Activated CD8-positive, alpha-beta T cell treated with anti-CD3 and anti-CD28 coated beads for 36 hours (primary cell): ENCODE results near the gene NT5DC1. TPM values are rescaled to one million over a fixed set of nuclear protein-coding genes. Genes with fewer than 3 reads are reported as not detected.

Experiments used
- ATAC-seq: fragments of 200-7000 bp; cut with Tn5 transposase; one replicate; pipeline ENCODE4 v1.10.0; 2021; ENCODE audit warnings: mild to moderate bottlenecking, moderate library complexity
- CTCF ChIA-PET: fragments of 350-600 bp; sonication (Branson Sonifier 250); formaldehyde crosslinking; loops from one replicate; lab custom pipeline; 2021; ENCODE audit warnings: antibody characterized with exemption; lab: Charles Lee
- POLR2A ChIA-PET: fragments of 350-600 bp; sonication (Branson Sonifier 250); formaldehyde crosslinking; loops from one replicate; lab custom pipeline; 2021; ENCODE audit warnings: antibody characterized with exemption; lab: Charles Lee
- DNase-seq: peaks from one replicate; pipeline ENCODE4 v3.0.0-alpha.2; 2020
- H3K27ac Mint-ChIP-seq: one replicate; pipeline ENCODE4 v1.8.0; 2021; ENCODE audit warnings: mild to moderate bottlenecking, mixed read lengths
- H3K27me3 Mint-ChIP-seq: one replicate; pipeline ENCODE4 v1.8.0; 2021; ENCODE audit warnings: mixed read lengths
- H3K36me3 Mint-ChIP-seq: one replicate; pipeline ENCODE4 v1.8.0; 2021; ENCODE audit warnings: low read depth, mixed read lengths
- H3K4me1 Mint-ChIP-seq: one replicate; pipeline ENCODE4 v1.8.0; 2021; ENCODE audit warnings: low read depth, mixed read lengths
- H3K4me3 Mint-ChIP-seq: one replicate; pipeline ENCODE4 v1.8.0; 2021; ENCODE audit warnings: mild to moderate bottlenecking, moderate library complexity, mixed read lengths
- H3K9me3 Mint-ChIP-seq: one replicate; pipeline ENCODE4 v1.8.0; 2021; ENCODE audit warnings: mixed read lengths
- intact Hi-C: fragments of 100-400 bp; cut with micrococcal nuclease; formaldehyde crosslinking; loops from one replicate; pipeline ENCODE4 v1.10.0; 2022
- total RNA-seq, 2 experiments: library from RNA; stranded (reverse); gene quantifications; one replicate each; pipeline ENCODE4 v1.2.3, GENCODE V29; 2021
- TF ChIP-seq, protein P1 (sequence below): fragments of 200-600 bp; IDR thresholded peaks from one replicate; pipeline ENCODE4 v1.8.0; 2022; ENCODE audit warnings: antibody characterized with exemption, mild to moderate bottlenecking

Gene NT5DC1
- total RNA-seq, 2 experiments from 2014 or later, result 47.8 to 53.3 TPM

DNA sequence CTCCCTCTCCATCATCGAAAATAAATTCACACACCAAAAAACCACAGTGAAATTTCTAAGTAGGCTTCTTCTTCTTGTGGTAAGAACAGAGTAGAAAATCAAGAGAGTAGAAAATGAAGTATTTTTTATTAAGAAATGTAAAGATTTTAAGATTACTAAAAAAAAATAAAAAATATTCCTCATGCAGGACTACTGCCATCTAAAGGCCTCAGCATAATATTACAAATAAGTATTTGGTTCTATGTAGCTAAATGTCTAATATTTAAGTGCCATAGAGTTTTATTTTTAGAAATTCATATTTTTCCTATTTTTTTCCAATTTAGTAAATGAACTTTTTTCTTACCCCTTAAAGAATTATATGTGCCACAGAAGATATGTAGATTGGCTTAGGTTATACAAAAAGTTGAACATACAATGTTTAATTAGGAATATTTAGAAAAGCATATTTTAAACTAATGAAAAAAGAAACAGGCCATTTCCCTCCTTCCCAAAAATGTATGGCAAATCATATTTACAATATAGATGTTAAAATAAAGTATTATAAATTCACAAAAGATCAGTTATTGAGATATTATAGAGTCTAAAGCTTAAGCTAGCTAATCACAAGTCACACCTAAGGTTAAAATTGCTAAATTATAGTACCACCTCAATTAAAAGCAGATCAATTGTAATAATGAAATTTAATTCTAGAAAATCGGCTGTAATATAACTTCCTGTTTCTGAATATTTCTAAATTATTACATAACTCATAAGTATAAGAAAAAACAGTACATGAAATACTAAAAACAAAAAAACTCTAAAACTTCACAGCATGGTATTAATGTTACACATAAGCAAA is 3.5 kb upstream of the NT5DC1 start:
- DNase-seq, result no peak
- CTCF ChIA-PET, result interaction anchor here (0.6 to 3.6 kb wide), 10 partner anchors 9 to 382 kb away, joined by 3 to 24 read pairs (median 4); partner anchors contain the start of gene FRK

DNA sequence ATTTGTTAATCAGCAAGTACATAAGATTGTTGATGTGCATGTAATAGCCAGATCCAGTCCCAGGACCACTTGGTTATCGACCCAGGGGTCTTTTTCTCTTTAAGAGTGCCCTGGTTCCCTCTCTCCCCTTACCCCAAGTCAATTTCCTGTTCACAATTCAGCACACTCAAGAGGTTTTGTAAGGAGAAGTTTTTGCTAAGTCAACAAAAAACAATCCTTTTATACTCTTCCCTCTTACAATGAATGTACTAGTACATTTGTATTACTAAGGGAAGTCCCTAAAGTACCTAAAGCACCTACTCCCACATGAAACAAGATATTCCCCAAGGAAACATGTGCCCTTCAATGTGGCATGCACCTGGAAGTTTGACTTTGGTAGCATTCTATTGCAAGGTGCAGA is 1.6 kb upstream of the NT5DC1 start:
- no peaks in the 10 kb centered on the region for H3K27me3 Mint-ChIP-seq
- TF ChIP-seq, protein P1, sequence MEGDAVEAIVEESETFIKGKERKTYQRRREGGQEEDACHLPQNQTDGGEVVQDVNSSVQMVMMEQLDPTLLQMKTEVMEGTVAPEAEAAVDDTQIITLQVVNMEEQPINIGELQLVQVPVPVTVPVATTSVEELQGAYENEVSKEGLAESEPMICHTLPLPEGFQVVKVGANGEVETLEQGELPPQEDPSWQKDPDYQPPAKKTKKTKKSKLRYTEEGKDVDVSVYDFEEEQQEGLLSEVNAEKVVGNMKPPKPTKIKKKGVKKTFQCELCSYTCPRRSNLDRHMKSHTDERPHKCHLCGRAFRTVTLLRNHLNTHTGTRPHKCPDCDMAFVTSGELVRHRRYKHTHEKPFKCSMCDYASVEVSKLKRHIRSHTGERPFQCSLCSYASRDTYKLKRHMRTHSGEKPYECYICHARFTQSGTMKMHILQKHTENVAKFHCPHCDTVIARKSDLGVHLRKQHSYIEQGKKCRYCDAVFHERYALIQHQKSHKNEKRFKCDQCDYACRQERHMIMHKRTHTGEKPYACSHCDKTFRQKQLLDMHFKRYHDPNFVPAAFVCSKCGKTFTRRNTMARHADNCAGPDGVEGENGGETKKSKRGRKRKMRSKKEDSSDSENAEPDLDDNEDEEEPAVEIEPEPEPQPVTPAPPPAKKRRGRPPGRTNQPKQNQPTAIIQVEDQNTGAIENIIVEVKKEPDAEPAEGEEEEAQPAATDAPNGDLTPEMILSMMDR, result no peak
- ATAC-seq (no peak), DNase-seq (no peak)
- CTCF ChIA-PET, result interaction anchor here (1.0 to 3.6 kb wide), 2 partner anchors 13 to 87 kb away, joined by 3 to 24 read pairs; no protein-coding TSS in a partner anchor
- H3K27ac Mint-ChIP-seq, result no peak overlapping the region
- H3K4me3 Mint-ChIP-seq, result no peak overlapping the region
- H3K4me1 Mint-ChIP-seq, result peaks cover 29% of the 10 kb centered on the region
- H3K9me3 Mint-ChIP-seq, result peaks cover 12% of the 10 kb centered on the region
- POLR2A ChIA-PET, result no interaction called here
- H3K36me3 Mint-ChIP-seq, result peaks cover 20% of the 10 kb centered on the region
- intact Hi-C loops, result no loop called here

More for the DNA sequence above, 3.5 kb upstream of the NT5DC1 start:
- Mint-ChIP-seq H3K36me3 (peaks cover 9% of the 10 kb centered on the region), H3K27me3 (peaks cover 2% of the 10 kb centered on the region), H3K4me1 (peaks cover 13% of the 10 kb centered on the region), H3K4me3 (no peak overlapping the region), H3K27ac (no peak overlapping the region), H3K9me3 (peaks cover 12% of the 10 kb centered on the region)
- intact Hi-C loops, result loop anchor here (2.0 kb wide), 1 partner anchor 86 kb away; no protein-coding TSS in a partner anchor
- TF ChIP-seq, protein P1, result peak; percentile 64
- POLR2A ChIA-PET, result interaction anchor here (1.7 kb wide), 1 partner anchor 86 kb away, joined by 5 read pairs; no protein-coding TSS in a partner anchor
- no peak for ATAC-seq

DNA sequence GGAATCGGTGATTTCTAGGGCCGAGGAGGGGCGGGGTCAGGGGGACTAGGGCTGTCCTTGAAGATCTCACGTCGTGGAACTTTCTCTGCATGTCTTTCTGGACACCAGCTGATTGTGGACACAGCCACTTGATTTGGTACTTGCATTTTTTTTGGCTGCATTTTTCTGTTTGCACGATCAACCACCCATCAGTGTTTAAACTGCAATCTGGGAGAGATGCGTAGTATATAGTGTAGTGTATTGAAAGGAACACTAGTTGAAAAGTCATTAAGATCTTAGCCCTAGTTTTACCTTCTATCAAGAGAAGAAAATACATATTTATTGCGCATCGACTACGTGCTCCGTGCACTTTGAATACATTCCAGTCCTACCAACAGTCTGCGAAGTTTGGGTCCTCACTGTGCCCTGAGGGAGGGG is 657 bp downstream of the NT5DC1 start:
- ATAC-seq (peak; percentile 1), DNase-seq (peak; percentile 86)
- peak overlapping the region; percentile 92 for H3K27ac Mint-ChIP-seq
- ChIA-PET CTCF (interaction anchor here (0.9 to 4.0 kb wide), 4 partner anchors 9 to 90 kb away, joined by 3 to 33 read pairs (median 6); no protein-coding TSS in a partner anchor), POLR2A (interaction anchor here (1.1 to 3.0 kb wide), 5 partner anchors 11 to 150 kb away, joined by 3 to 6 read pairs (median 5); no protein-coding TSS in a partner anchor)
- peaks cover 21% of the 10 kb centered on the region for H3K36me3 Mint-ChIP-seq
- no peaks in the 10 kb centered on the region for H3K27me3 Mint-ChIP-seq
- peaks cover 4% of the 10 kb centered on the region for H3K9me3 Mint-ChIP-seq
- H3K4me1 Mint-ChIP-seq, result peaks cover 51% of the 10 kb centered on the region
- intact Hi-C loops, result no loop called here
- TF ChIP-seq, protein P1, result no peak
- peak overlapping the region; percentile 92 for H3K4me3 Mint-ChIP-seq

DNA sequence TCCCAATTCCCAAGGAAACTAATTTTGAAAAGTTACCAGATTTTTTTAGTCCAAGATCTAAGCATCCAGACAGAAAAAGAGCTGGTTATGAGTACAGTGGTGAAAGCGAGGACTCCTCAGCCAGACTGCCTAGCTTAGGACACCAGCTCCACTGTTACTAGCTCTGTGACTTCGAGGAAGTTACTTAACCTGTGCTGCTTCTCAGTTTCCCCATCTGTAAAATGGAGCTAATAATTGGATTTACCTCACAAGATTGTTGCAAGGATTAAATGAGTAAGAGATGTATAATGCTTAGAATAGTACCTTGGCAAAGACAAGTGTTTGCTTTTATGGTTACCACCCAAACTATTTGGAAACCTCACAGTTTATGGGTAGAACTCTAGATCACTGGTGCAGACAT is 1.1 kb downstream of the NT5DC1 start:
- TF ChIP-seq, protein P1, result no peak
- Mint-ChIP-seq H3K9me3 (peaks cover under 1% of the 10 kb centered on the region), H3K27me3 (no peaks in the 10 kb centered on the region), H3K36me3 (peaks cover 16% of the 10 kb centered on the region), H3K4me3 (peak overlapping the region; percentile 92), H3K4me1 (peaks cover 51% of the 10 kb centered on the region), H3K27ac (peak overlapping the region; percentile 92)
- POLR2A ChIA-PET, result interaction anchor here (1.1 to 3.0 kb wide), 3 partner anchors 10 to 16 kb away, joined by 3 to 6 read pairs (median 5); no protein-coding TSS in a partner anchor
- ATAC-seq (no peak), DNase-seq (no peak)
- intact Hi-C loops, result no loop called here
- CTCF ChIA-PET, result interaction anchor here (0.9 to 4.0 kb wide), 4 partner anchors 8 to 91 kb away, joined by 3 to 33 read pairs (median 6); no protein-coding TSS in a partner anchor
